ENCODE measurements around the gene MMEL1. TPM values are rescaled to one million over a fixed set of nuclear protein-coding genes. Genes with fewer than 3 reads are reported as not detected.
A peak's percentile ranks its signal among the peaks of the same experiment; 100 is the strongest.

The MMEL1 gene
- total RNA-seq, 4 donors from 2014 or later: 0.78 to 1.7 (median 0.80) TPM; not detected in 1

GRCh38 chr1:2594641-2595131 is 38.1 kb downstream of the MMEL1 start:
- Histone ChIP-seq H3K4me1 (peaks cover 8 to 16% (median 12%) of the 10 kb centered on the region in 4 donors), H3K27ac (replicated peaks in 1 of 4) (no peak overlapping the region), H3K27me3 (peaks cover 0 to 53% (median 3%) of the 10 kb centered on the region in 4 donors), H3K36me3 (peaks cover 0 to 4% (median 1%) of the 10 kb centered on the region in 4 donors), H3K4me3 (no peak overlapping the region), H3K9me3 (peaks cover 0 to 14% (median 6%) of the 10 kb centered on the region in 4 donors)
- WGBS: 96% methylated on average over 4 of the region's 17 CpGs
- no peak for TF ChIP-seq POLR2A (IDR thresholded peaks at IDR 0.05; ENCODE audit: low read depth)
- TF ChIP-seq POLR2AphosphoS5 (IDR thresholded peaks at IDR 0.05): no peak
- TF ChIP-seq EP300 (IDR thresholded peaks at IDR 0.05): no peak
- DNase-seq (ENCODE audit: extremely low spot score): no peak
- intact Hi-C loops (cut with DNase I): no loop called here

- peaks cover 0 to 13% (median 6%) of the 10 kb centered on the region in 4 donors for H3K9me3 ChIP-seq
- peak overlapping the region; percentile 27 to 49 (median 36) for H3K4me3 ChIP-seq
- H3K27me3 ChIP-seq: peaks cover 0 to 53% (median 3%) of the 10 kb centered on the region in 4 donors
- DNase-seq (ENCODE audit: extremely low spot score): no peak
- intact Hi-C loops (cut with DNase I): no loop called here
- H3K27ac ChIP-seq (replicated peaks in 1 of 4): no peak overlapping the region
- peaks cover 8 to 16% (median 12%) of the 10 kb centered on the region in 4 donors for H3K4me1 ChIP-seq
- peaks cover 0 to 10% (median 6%) of the 10 kb centered on the region in 4 donors for H3K36me3 ChIP-seq
- TF ChIP-seq EP300 (IDR thresholded peaks at IDR 0.05): no peak
- 60% methylated on average over 7 of the region's 20 CpGs for WGBS
These were observed 38.7 kb downstream of the MMEL1 start for GRCh38 chr1:2594001-2594640.

GRCh38 chr1:2593251-2593878 is 39.5 kb downstream of the MMEL1 start:
- H3K27ac ChIP-seq (replicated peaks in 1 of 4): no peak overlapping the region
- peaks cover 8 to 22% (median 14%) of the 10 kb centered on the region in 4 donors for H3K4me1 ChIP-seq
- H3K9me3 ChIP-seq: peaks cover 0 to 5% (median 2%) of the 10 kb centered on the region in 4 donors
- DNase-seq (ENCODE audit: extremely low spot score): no peak
- intact Hi-C loops (cut with DNase I): no loop called here
- peaks cover 0 to 17% (median 10%) of the 10 kb centered on the region in 4 donors for H3K36me3 ChIP-seq
- peaks cover 0 to 53% (median 3%) of the 10 kb centered on the region in 4 donors for H3K27me3 ChIP-seq
- TF ChIP-seq, protein P1, sequence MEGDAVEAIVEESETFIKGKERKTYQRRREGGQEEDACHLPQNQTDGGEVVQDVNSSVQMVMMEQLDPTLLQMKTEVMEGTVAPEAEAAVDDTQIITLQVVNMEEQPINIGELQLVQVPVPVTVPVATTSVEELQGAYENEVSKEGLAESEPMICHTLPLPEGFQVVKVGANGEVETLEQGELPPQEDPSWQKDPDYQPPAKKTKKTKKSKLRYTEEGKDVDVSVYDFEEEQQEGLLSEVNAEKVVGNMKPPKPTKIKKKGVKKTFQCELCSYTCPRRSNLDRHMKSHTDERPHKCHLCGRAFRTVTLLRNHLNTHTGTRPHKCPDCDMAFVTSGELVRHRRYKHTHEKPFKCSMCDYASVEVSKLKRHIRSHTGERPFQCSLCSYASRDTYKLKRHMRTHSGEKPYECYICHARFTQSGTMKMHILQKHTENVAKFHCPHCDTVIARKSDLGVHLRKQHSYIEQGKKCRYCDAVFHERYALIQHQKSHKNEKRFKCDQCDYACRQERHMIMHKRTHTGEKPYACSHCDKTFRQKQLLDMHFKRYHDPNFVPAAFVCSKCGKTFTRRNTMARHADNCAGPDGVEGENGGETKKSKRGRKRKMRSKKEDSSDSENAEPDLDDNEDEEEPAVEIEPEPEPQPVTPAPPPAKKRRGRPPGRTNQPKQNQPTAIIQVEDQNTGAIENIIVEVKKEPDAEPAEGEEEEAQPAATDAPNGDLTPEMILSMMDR (IDR thresholded peaks at IDR 0.05): no peak
- TF ChIP-seq POLR2AphosphoS5 (IDR thresholded peaks at IDR 0.05) (no peak), POLR2A (IDR thresholded peaks at IDR 0.05; ENCODE audit: low read depth) (no peak), EP300 (IDR thresholded peaks at IDR 0.05) (no peak)
- WGBS: 68% methylated on average over 19 of the region's 26 CpGs
- peak overlapping the region in 2 of 4 donors; percentile 27 to 49 for H3K4me3 ChIP-seq

- no peaks in the 10 kb centered on the region for H3K9me3 ChIP-seq
- 66% methylated on average over 7 of the region's 15 CpGs for WGBS
- H3K27me3 ChIP-seq: peaks cover 0 to 53% (median 3%) of the 10 kb centered on the region in 4 donors
- no peak for DNase-seq (ENCODE audit: extremely low spot score)
- H3K27ac ChIP-seq (replicated peaks in 1 of 4): no peak overlapping the region
- TF ChIP-seq, protein P1 (IDR thresholded peaks at IDR 0.05): no peak
- TF ChIP-seq POLR2AphosphoS5 (IDR thresholded peaks at IDR 0.05) (no peak), POLR2A (IDR thresholded peaks at IDR 0.05; ENCODE audit: low read depth) (no peak), EP300 (IDR thresholded peaks at IDR 0.05) (no peak)
- intact Hi-C loops (cut with DNase I): no loop called here
- no peak overlapping the region for H3K4me3 ChIP-seq
- peaks cover 0 to 19% (median 10%) of the 10 kb centered on the region in 4 donors for H3K36me3 ChIP-seq
- peaks cover 15 to 29% (median 20%) of the 10 kb centered on the region in 4 donors for H3K4me1 ChIP-seq
These were observed 40.1 kb downstream of the MMEL1 start for GRCh38 chr1:2592672-2593071.

DNA sequence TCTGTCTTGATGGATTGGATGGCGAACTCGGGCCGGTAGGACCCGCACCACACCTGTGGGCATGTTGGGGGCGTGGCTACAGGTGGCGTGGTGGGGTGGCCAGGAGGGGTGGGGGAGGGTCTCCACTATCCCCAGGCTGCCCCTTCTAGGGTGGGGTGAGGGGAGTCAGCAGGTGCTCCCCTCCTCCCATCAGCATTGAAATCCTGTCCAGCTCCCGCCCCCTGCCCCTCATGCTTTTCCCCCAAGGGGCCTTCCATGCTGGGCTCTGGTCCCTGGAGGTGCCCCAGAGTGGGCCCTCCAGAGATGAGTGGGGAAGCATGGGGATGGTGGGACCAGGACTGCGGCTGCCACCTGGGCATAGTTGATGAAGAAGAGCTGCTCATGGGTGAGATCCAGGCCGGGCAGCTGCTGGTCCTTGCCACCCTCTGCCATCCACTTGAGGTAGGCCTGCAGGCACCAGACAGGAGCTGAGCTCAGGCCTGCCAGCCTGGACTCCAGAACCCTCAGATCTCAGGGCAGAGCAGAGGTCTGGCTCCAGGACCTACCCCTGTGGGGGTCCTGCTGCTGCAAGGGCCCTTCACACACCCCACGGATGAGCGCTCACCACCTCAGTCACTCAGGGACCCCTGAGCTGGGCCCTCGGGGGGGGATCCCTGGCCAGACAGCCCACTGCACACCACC is 41.1 kb downstream of the MMEL1 start:
- Histone ChIP-seq H3K36me3 (peaks cover 0 to 19% (median 10%) of the 10 kb centered on the region in 4 donors), H3K4me3 (no peak overlapping the region), H3K4me1 (peaks cover 24 to 38% (median 29%) of the 10 kb centered on the region in 4 donors), H3K27ac (replicated peaks in 1 of 4) (no peak overlapping the region), H3K27me3 (peaks cover 0 to 44% (median 3%) of the 10 kb centered on the region in 4 donors), H3K9me3 (no peaks in the 10 kb centered on the region)
- 80% methylated on average over 7 of the region's 12 CpGs for WGBS
- intact Hi-C loops (cut with DNase I): no loop called here
- no peak for TF ChIP-seq POLR2AphosphoS5 (IDR thresholded peaks at IDR 0.05)
- no peak for DNase-seq (ENCODE audit: extremely low spot score)
